GM19023 (cell line): Measurements from ENCODE around the gene CD300H.

ENCODE experiments used
- ATAC-seq: cut with Tn5 transposase; IDR thresholded peaks from one replicate; pipeline ENCODE4 v1.9.1; 2021; ENCODE audit warnings: mild to moderate bottlenecking, moderate library complexity; ENCODE audit not compliant: unreplicated experiment

CD300H gene

GRCh38 chr17:74552037-74552436 lies 15.3 kb downstream of the CD300H start:
- ATAC-seq, result no peak

GRCh38 chr17:74550602-74551001 lies 16.7 kb downstream of the CD300H start:
- ATAC-seq, result no peak

- ATAC-seq, result no peak
These were observed 18.0 kb downstream of the CD300H start for GRCh38 chr17:74549343-74549742.

- no peak for ATAC-seq
These were observed 19.6 kb downstream of the CD300H start for GRCh38 chr17:74547736-74548135.

- no peak for ATAC-seq
These were observed 20.0 kb downstream of the CD300H start for GRCh38 chr17:74547264-74547663.

- ATAC-seq, result no peak
These were observed 20.7 kb downstream of the CD300H start for GRCh38 chr17:74546586-74546985.

GRCh38 chr17:74545843-74546230 lies 21.5 kb downstream of the CD300H start, which contains the start of gene CD300C:
Gene CD300C, minus strand, starts transcription at chr17:74546115. Its CDS starts 333 bp downstream, at chr17:74545782.
- no peak for ATAC-seq

GRCh38 chr17:74544991-74545842 lies 22.1 kb downstream of the CD300H start:
- ATAC-seq, result no peak

- ATAC-seq, result no peak
These were observed 23.2 kb downstream of the CD300H start for GRCh38 chr17:74543891-74544760.

- ATAC-seq, result no peak
These were observed 23.9 kb downstream of the CD300H start for GRCh38 chr17:74543406-74543805.

- ATAC-seq, result no peak
These were observed 24.5 kb downstream of the CD300H start for GRCh38 chr17:74542727-74543383.

GRCh38 chr17:74542166-74542565 lies 25.1 kb downstream of the CD300H start:
- ATAC-seq, result no peak

GRCh38 chr17:74541176-74542111 lies 25.9 kb downstream of the CD300H start:
- ATAC-seq, result no peak

- no peak for ATAC-seq
These were observed 28.0 kb downstream of the CD300H start for GRCh38 chr17:74539281-74539820.

- ATAC-seq, result no peak
These were observed 30.4 kb downstream of the CD300H start for GRCh38 chr17:74536890-74537289.

- ATAC-seq, result no peak
These were observed 35.2 kb downstream of the CD300H start for GRCh38 chr17:74532115-74532514.

- ATAC-seq, result no peak
These were observed 36.0 kb downstream of the CD300H start, which contains the start of gene CD300LB for GRCh38 chr17:74531231-74531761. Gene CD300LB, minus strand, starts transcription at chr17:74531475. Its CDS starts 125 bp downstream, at chr17:74531350.

GRCh38 chr17:74530831-74531150 lies 36.5 kb downstream of the CD300H start:
- no peak for ATAC-seq

GRCh38 chr17:74529243-74529642 lies 38.1 kb downstream of the CD300H start:
- no peak for ATAC-seq
